GM12865 (cell line): ENCODE measurements around the gene ODC1.
"Not testable (repeated sequence)": the region's sequence is repeated elsewhere in the genome, so short reads cannot be mapped to it uniquely, and the experiment has no call there.

Experiments
- DNase-seq: peaks from one replicate; pipeline ENCODE4 v3.0.0; 2010; ENCODE audit warnings: low read depth
- H3K4me3 ChIP-seq: 2 replicates; pipeline ENCODE4 v1.5.1; 2011; ENCODE audit warnings: mild to moderate bottlenecking, low read depth, low read length, control low read depth
- CTCF ChIP-seq: IDR thresholded peaks from 2 replicates; pipeline ENCODE4 v1.5.1; 2011; ENCODE audit warnings: low read length, control low read depth, low read depth, inconsistent platforms; ENCODE audit not compliant: insufficient read depth; ENCODE audit errors: missing control alignments

Gene ODC1

DNA sequence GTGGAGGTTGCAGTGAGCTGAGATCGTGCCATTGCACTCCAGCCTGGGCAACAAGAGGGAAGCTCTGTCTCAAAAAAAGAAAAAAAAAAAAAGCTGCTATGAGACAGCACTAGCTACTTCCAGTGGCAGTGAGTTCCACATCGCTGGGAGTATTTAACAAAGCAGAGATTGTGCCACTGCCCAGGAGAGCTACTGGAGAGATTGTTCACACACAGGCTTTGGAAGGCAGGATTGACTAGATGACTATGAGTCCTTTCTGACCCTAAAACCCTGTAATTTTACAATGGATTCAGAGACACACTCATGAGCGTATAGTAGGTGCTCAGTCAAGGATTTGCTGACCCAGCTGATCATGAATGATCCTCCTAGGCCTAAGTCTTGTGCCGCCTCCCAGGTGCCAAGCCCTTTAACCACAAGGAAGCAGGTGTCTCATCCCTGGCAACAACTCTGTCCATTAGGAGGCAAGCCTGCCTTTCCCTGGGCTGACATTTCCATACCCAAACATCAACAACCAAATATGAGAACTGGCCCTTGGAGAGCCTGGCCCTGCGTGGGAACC lies 45.0 kb upstream of the ODC1 start:
- no peak for TF ChIP-seq CTCF
- DNase-seq = no peak
- no peak overlapping the region for H3K4me3 ChIP-seq

DNA sequence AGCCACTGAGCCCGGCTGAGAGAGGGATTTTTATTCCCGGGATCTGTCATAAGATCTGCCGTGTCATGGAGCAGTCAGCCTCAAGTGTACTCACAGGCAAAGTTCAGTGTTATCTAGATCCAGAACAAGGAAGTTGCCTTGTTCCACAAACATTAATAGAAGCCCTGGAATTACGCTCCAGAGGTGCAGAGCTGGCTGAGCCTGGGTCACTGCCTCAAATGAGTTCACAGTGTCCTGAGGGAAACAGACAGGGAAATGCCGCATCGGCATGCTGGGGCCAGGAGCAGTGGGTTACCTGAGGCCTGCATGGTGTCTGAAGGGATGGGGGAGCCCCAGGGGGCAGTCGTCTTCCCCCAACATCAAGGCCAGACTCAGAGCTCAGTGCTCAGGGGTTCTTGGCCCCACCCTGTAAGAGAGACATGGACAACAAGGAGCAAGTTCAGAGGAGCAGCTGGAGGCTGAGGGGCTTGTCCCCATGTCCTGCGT lies 42.7 kb upstream of the ODC1 start:
- TF ChIP-seq CTCF = no peak
- no peak for DNase-seq
- no peak overlapping the region for H3K4me3 ChIP-seq

GRCh38 chr2:10489842-10490555 lies 41.9 kb upstream of the ODC1 start:
- H3K4me3 ChIP-seq = no peak overlapping the region
- no peak for DNase-seq
- TF ChIP-seq CTCF = no peak

DNA sequence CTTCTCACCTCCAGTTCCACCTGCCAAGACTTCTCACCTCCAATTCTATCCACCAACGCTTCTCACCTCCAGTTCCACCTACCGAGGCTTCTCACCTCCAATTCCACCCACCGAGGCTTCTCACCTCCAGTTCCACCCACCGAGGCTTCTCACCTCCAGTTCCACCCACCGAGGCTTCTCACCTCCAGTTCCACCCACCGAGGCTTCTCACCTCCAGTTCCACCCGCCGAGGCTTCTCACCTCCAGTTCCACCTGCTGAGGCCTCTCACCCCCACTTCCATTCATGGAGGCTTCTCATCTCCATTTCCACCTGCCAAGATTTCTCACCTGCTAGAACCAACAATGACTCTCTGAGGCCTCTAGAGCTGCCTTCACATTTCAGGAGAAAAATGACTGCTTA lies 40.0 kb upstream of the ODC1 start:
- H3K4me3 ChIP-seq, DNase-seq: not testable (repeated sequence)

DNA sequence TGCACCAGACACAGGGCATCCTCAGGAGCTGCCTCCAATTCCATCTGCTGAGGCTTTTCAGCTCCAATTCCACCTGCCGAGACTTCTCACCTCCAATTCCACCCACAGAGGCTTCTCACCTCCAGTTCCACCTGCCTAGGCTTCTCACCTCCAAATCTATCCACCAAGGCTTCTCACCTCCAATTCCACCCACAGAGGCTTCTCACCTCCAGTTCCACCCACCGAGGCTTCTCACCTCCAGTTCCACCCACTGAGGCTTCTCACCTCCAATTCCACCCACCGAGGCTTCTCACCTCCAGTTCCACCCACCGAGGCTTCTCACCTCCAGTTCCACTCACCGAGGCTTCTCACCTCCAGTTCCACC lies 39.6 kb upstream of the ODC1 start:
- not testable (repeated sequence) for H3K4me3 ChIP-seq, DNase-seq

DNA sequence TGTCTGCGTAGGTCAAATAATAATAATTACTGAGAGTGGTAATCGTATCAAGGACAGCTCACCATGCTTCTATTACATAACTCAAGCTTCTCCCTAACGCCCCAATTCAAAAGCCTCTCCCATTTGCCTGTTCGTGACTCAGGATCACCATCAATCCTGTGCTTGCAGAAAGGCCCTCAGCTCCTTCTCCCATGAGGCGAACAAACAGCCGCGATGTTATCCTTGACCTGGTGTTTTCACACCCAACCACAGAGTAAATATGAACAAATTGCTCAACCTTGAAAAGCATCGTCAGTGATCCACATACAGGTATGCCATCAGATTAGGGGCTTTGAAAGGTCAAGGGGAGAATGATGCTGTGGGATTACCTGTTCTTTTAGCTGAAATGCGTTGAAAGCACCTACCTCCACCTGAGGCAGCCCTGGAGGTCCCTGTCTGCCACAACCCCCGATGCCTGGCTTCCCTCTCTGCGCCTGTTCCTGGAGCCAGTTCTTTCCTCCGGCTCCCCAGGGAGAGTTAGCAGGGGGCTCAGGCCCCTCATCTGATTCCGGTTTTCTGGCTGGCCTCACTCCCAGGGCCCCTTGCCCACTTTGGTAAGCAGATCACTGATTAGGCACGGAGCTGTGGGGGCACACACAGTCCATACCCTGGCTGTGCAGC lies 39.1 kb upstream of the ODC1 start:
- TF ChIP-seq CTCF = no peak
- H3K4me3 ChIP-seq = no peak overlapping the region
- DNase-seq = no peak

DNA sequence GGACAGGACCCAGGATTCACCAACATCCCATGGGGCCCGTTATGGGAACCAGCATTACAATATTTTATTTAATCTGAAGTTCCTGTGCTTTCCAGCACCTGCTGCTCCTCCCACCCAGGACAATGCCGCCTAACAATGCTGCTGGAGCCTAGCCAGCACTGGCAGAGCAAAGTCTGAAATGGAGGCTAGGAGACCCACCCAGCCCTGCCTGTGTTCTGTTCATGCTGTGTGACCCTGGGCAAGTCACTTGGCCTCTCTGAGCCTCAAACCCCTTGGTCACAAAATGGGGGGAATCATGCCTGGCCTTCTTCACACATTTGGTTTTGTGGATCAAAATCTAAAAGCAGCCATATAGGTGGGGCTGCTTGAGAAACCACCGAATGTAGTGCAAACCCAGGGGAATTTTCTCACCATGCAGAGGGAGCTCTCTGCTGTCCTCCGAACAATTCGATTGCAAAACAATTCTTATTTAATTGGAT lies 38.5 kb upstream of the ODC1 start:
- no peak for TF ChIP-seq CTCF
- DNase-seq = no peak
- no peak overlapping the region for H3K4me3 ChIP-seq

- no peak overlapping the region for H3K4me3 ChIP-seq
- TF ChIP-seq CTCF = no peak
- DNase-seq = no peak
These were observed 38.0 kb upstream of the ODC1 start for GRCh38 chr2:10486091-10486490.
